Parathyroid adenoma (tissue), 2 donors: ENCODE data around the gene DYSF.

Source experiments
- H2AFZ ChIP-seq: fragments of 300-600 bp; sonication (generic); one replicate; pipeline ENCODE4 v1.7.0; 2017; ENCODE audit warnings: antibody characterized with exemption, mild to moderate bottlenecking
- H3K27ac ChIP-seq: fragments of 300-600 bp; sonication (generic); one replicate; pipeline ENCODE4 v1.7.0; 2017
- H3K27me3 ChIP-seq: fragments of 300-600 bp; sonication (generic); one replicate; pipeline ENCODE4 v1.7.0; 2017; ENCODE audit warnings: low read length; ENCODE audit not compliant: control insufficient read depth, insufficient read depth
- H3K36me3 ChIP-seq: fragments of 300-600 bp; sonication (generic); one replicate; pipeline ENCODE4 v1.7.0; 2017; ENCODE audit warnings: low read length; ENCODE audit not compliant: control insufficient read depth, insufficient read depth
- H3K4me1 ChIP-seq: fragments of 300-600 bp; sonication (generic); one replicate; pipeline ENCODE4 v1.7.0; 2017; ENCODE audit warnings: control low read depth
- H3K4me2 ChIP-seq: fragments of 300-600 bp; sonication (generic); one replicate; pipeline ENCODE4 v1.7.0; 2017; ENCODE audit warnings: low read length
- H3K4me3 ChIP-seq: fragments of 300-600 bp; sonication (generic); one replicate; pipeline ENCODE4 v1.7.0; 2017; ENCODE audit warnings: low read depth, low read length
- H3K79me2 ChIP-seq: fragments of 300-600 bp; sonication (generic); one replicate; pipeline ENCODE4 v1.7.0; 2017; ENCODE audit warnings: control low read depth
- H3K9ac ChIP-seq: fragments of 300-600 bp; sonication (generic); one replicate; pipeline ENCODE4 v1.7.0; 2017; ENCODE audit warnings: mild to moderate bottlenecking
- H3K9me3 ChIP-seq: fragments of 300-600 bp; sonication (generic); one replicate; pipeline ENCODE4 v1.7.0; 2017; ENCODE audit warnings: low read length; ENCODE audit not compliant: control insufficient read depth
- CTCF ChIP-seq: fragments of 300-600 bp; sonication (generic); IDR thresholded peaks from one replicate; pipeline ENCODE4 v1.7.0; 2017; ENCODE audit warnings: antibody characterized with exemption, mild to moderate bottlenecking
- donor health status: primary hyperparathyroidism.

DYSF gene

GRCh38 chr2:71474744-71475397, 21.5 kb downstream of the DYSF start:
- Histone ChIP-seq H3K36me3 (no peaks in the 10 kb centered on the region), H3K9ac (no peak overlapping the region), H3K4me3 (no peak overlapping the region), H3K4me1 (no peaks in the 10 kb centered on the region), H3K9me3 (no peaks in the 10 kb centered on the region), H3K4me2 (no peak overlapping the region), H3K79me2 (no peaks in the 10 kb centered on the region), H3K27me3 (no peaks in the 10 kb centered on the region), H3K27ac (no peak overlapping the region), H2AFZ (no peak overlapping the region)
- TF ChIP-seq CTCF = no peak

- Histone ChIP-seq H3K9ac (no peak overlapping the region), H3K27me3 (no peaks in the 10 kb centered on the region)
Observed at GRCh38 chr2:71476495-71476894, 23.1 kb downstream of the DYSF start.

GRCh38 chr2:71477231-71477691, 23.9 kb downstream of the DYSF start:
- no peaks in the 10 kb centered on the region for H3K9me3 ChIP-seq
- H3K4me2 ChIP-seq = no peak overlapping the region
- H2AFZ ChIP-seq = no peak overlapping the region
- TF ChIP-seq CTCF = no peak
- H3K79me2 ChIP-seq = no peaks in the 10 kb centered on the region
- no peaks in the 10 kb centered on the region for H3K36me3 ChIP-seq
- no peak overlapping the region for H3K9ac ChIP-seq
- no peaks in the 10 kb centered on the region for H3K4me1 ChIP-seq
- H3K27ac ChIP-seq = no peak overlapping the region
- H3K27me3 ChIP-seq = no peaks in the 10 kb centered on the region
- no peak overlapping the region for H3K4me3 ChIP-seq

More at GRCh38 chr2:71476495-71476894, 23.1 kb downstream of the DYSF start:
- Histone ChIP-seq H3K4me1 (no peaks in the 10 kb centered on the region), H3K27ac (no peak overlapping the region), H3K4me2 (no peak overlapping the region), H2AFZ (no peak overlapping the region), H3K9me3 (no peaks in the 10 kb centered on the region), H3K36me3 (no peaks in the 10 kb centered on the region), H3K4me3 (no peak overlapping the region), H3K79me2 (no peaks in the 10 kb centered on the region)
- TF ChIP-seq CTCF = no peak

GRCh38 chr2:71478806-71479205, 25.4 kb downstream of the DYSF start:
- H3K4me3 ChIP-seq = no peak overlapping the region
- no peaks in the 10 kb centered on the region for H3K27me3 ChIP-seq
- no peaks in the 10 kb centered on the region for H3K36me3 ChIP-seq
- H3K9ac ChIP-seq = no peak overlapping the region
- no peaks in the 10 kb centered on the region for H3K79me2 ChIP-seq
- TF ChIP-seq CTCF = no peak
- H3K4me2 ChIP-seq = no peak overlapping the region
- no peak overlapping the region for H2AFZ ChIP-seq
- no peaks in the 10 kb centered on the region for H3K9me3 ChIP-seq
- H3K4me1 ChIP-seq = no peaks in the 10 kb centered on the region
- no peak overlapping the region for H3K27ac ChIP-seq

GRCh38 chr2:71479261-71479660, 25.9 kb downstream of the DYSF start:
- Histone ChIP-seq H3K4me2 (no peak overlapping the region), H2AFZ (no peak overlapping the region), H3K9ac (no peak overlapping the region), H3K4me3 (no peak overlapping the region), H3K4me1 (no peaks in the 10 kb centered on the region), H3K9me3 (no peaks in the 10 kb centered on the region), H3K36me3 (no peaks in the 10 kb centered on the region), H3K27me3 (no peaks in the 10 kb centered on the region), H3K27ac (no peak overlapping the region), H3K79me2 (no peaks in the 10 kb centered on the region)
- no peak for TF ChIP-seq CTCF
